ENCODE measurements around the gene DIP2C.

GRCh38 chr10:538895-539294 lies 150.6 kb downstream of the DIP2C start:
- TF ChIP-seq CTCF (IDR thresholded peaks at IDR 0.05) (no peak), POLR2A (IDR thresholded peaks at IDR 0.05) (no peak)
